ENCODE results near the gene NOL4L.

GRCh38 chr20:32465092-32465900 lies 119.8 kb downstream of the NOL4L start:
- TF ChIP-seq, protein P1, sequence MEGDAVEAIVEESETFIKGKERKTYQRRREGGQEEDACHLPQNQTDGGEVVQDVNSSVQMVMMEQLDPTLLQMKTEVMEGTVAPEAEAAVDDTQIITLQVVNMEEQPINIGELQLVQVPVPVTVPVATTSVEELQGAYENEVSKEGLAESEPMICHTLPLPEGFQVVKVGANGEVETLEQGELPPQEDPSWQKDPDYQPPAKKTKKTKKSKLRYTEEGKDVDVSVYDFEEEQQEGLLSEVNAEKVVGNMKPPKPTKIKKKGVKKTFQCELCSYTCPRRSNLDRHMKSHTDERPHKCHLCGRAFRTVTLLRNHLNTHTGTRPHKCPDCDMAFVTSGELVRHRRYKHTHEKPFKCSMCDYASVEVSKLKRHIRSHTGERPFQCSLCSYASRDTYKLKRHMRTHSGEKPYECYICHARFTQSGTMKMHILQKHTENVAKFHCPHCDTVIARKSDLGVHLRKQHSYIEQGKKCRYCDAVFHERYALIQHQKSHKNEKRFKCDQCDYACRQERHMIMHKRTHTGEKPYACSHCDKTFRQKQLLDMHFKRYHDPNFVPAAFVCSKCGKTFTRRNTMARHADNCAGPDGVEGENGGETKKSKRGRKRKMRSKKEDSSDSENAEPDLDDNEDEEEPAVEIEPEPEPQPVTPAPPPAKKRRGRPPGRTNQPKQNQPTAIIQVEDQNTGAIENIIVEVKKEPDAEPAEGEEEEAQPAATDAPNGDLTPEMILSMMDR (IDR thresholded peaks at IDR 0.05; ENCODE audit: poor library complexity), result no peak
- TF ChIP-seq EZH2 (IDR thresholded peaks at IDR 0.05; ENCODE audit: borderline replicate concordance), result no peak
- TF ChIP-seq EZH2phosphoT487 (IDR thresholded peaks at IDR 0.05; ENCODE audit: low read depth, severe bottlenecking, unreplicated experiment), result no peak
